GM10248 (cell line): Measurements from ENCODE around the gene ZNF594.
"Not testable (repeated sequence)": the region's sequence is repeated elsewhere in the genome, so short reads cannot be mapped to it uniquely, and the experiment has no call there.

Experiments used
- CTCF ChIA-PET: fragments of 300-600 bp; sonication (Branson Sonifier 250); formaldehyde crosslinking; extraction: SDS; loops from one replicate; lab custom pipeline; 2021; ENCODE audit warnings: antibody characterized with exemption; lab: Yijun Ruan, JAX
- POLR2A ChIA-PET: fragments of 350-650 bp; sonication (Branson Sonifier 250); formaldehyde crosslinking; extraction: SDS; loops from one replicate; lab custom pipeline; 2020; ENCODE audit warnings: antibody characterized with exemption; lab: Yijun Ruan, JAX
- DNase-seq: peaks from one replicate; pipeline ENCODE4 v3.0.0; 2012; ENCODE audit errors: extremely low spot score
- CTCF ChIP-seq: IDR thresholded peaks from 2 replicates; pipeline ENCODE4 v1.5.1; 2012; ENCODE audit warnings: mild to moderate bottlenecking, low read depth; ENCODE audit errors: extremely low read depth, missing control alignments, control extremely low read depth

The ZNF594 gene

GRCh38 chr17:5226940-5227878 lies 35.5 kb upstream of the ZNF594 start:
- CTCF ChIA-PET: interaction anchor here (0.8 to 6.1 kb wide), 5 partner anchors 10 to 35 kb away, joined by 3 to 89 read pairs (median 12); partner anchors contain the start of genes SCIMP and ZNF594
- TF ChIP-seq CTCF: no peak
- peak; percentile 61 for DNase-seq
- POLR2A ChIA-PET: interaction anchor here (0.6 to 1.7 kb wide), 5 partner anchors 16 to 70 kb away, joined by 3 to 10 read pairs (median 4); partner anchors contain the start of gene ZNF594

GRCh38 chr17:5225668-5226457 lies 34.2 kb upstream of the ZNF594 start:
- DNase-seq: no peak
- POLR2A ChIA-PET: interaction anchor here (0.6 to 2.5 kb wide), 9 partner anchors 9 to 1993 kb away, joined by 3 to 18 read pairs (median 5); partner anchors contain the start of genes RNF167, SCIMP and SLC25A11

GRCh38 chr17:5221912-5222311 lies 30.2 kb upstream of the ZNF594 start:
- DNase-seq, POLR2A ChIA-PET: not testable (repeated sequence)
- CTCF ChIA-PET: interaction anchor here (2.1 kb wide), 1 partner anchor 11 kb away, joined by 6 read pairs; no protein-coding TSS in a partner anchor

More at GRCh38 chr17:5225668-5226457, 34.2 kb upstream of the ZNF594 start:
- CTCF ChIA-PET: interaction anchor here (1.0 to 6.1 kb wide), 7 partner anchors 11 to 34 kb away, joined by 3 to 89 read pairs (median 5); partner anchors contain the start of genes SCIMP and ZNF594
- TF ChIP-seq CTCF: no peak

- ChIA-PET POLR2A (interaction anchor here (0.6 to 1.0 kb wide), 2 partner anchors 9 to 75 kb away, joined by 3 to 4 read pairs; no protein-coding TSS in a partner anchor), CTCF (interaction anchor here (0.9 to 2.1 kb wide), 4 partner anchors 9 to 28 kb away, joined by 3 to 8 read pairs (median 4); partner anchors contain the start of gene SCIMP)
- no peak for DNase-seq
- TF ChIP-seq CTCF: no peak
Measured at GRCh38 chr17:5220074-5220473, 28.4 kb upstream of the ZNF594 start.

GRCh38 chr17:5219536-5219935 lies 27.9 kb upstream of the ZNF594 start:
- POLR2A ChIA-PET: interaction anchor here (0.6 to 1.0 kb wide), 2 partner anchors 9 to 75 kb away, joined by 3 to 4 read pairs; no protein-coding TSS in a partner anchor
- CTCF ChIA-PET: interaction anchor here (0.9 to 2.1 kb wide), 4 partner anchors 8 to 27 kb away, joined by 3 to 8 read pairs (median 4); partner anchors contain the start of gene SCIMP
- DNase-seq: no peak
- TF ChIP-seq CTCF: no peak

- DNase-seq: not testable (repeated sequence)
- CTCF ChIA-PET: interaction anchor here (1.0 to 1.3 kb wide), 2 partner anchors 12 to 23 kb away, joined by 3 read pairs; no protein-coding TSS in a partner anchor
- POLR2A ChIA-PET: interaction anchor here (0.5 to 1.5 kb wide), 2 partner anchors 8 to 11 kb away, joined by 7 to 8 read pairs; no protein-coding TSS in a partner anchor
Measured at GRCh38 chr17:5217562-5217961, 25.9 kb upstream of the ZNF594 start.
